ENCODE data around the gene AK8. TPM values are rescaled to one million over a fixed set of nuclear protein-coding genes. Genes with fewer than 3 reads are reported as not detected.

Gene AK8
- total and polyA plus RNA-seq, 9 of the 15 experiments (the other 6 are each of a cell fraction or from before 2014, with no cell fraction given): 0.06 to 0.37 TPM; not detected in 7

GRCh38 chr9:132837501-132838286, 40.4 kb downstream of the AK8 start:
- DNase-seq (ENCODE audit: extremely low read depth in 1 of 4, low spot score in 3 of 4) (no peak), FAIRE-seq (no peak), ATAC-seq (no peak)
- intact Hi-C loops (cut with micrococcal nuclease) (loop anchor here (2.0 kb wide), 1 partner anchor 45 kb away; no protein-coding TSS in a partner anchor), in situ Hi-C loops (cut with MboI) (no loop called here)
- Histone ChIP-seq H2AFZ (ENCODE audit: low read depth, low read length) (no peak overlapping the region), H3K4me1 (replicated peaks in 1 of 2; ENCODE audit: control insufficient read depth in 2 of 2, insufficient read depth in 2 of 2, low read length in 2 of 2) (no peaks in the 10 kb centered on the region; a peak in 1 of 5 replicates), H3K9ac (ENCODE audit: insufficient read depth in 1 of 2, low read depth in 2 of 2, low read length in 2 of 2) (no peak overlapping the region), H3K4me2 (ENCODE audit: insufficient read depth, low read length) (no peak overlapping the region), H3K79me2 (ENCODE audit: control insufficient read depth, insufficient read depth, low read length) (no peaks in the 10 kb centered on the region), H3K9me1 (ENCODE audit: control insufficient read depth, insufficient read depth, low read length) (no peaks in the 10 kb centered on the region), H4K20me1 (replicated peaks; ENCODE audit: control insufficient read depth, insufficient read depth, low read length) (0 out of 2 replicates have a peak, but pooled peaks cover 6% of the 10 kb centered on the region), H3K36me3 (ENCODE audit: control insufficient read depth, insufficient read depth, low read length) (no peaks in the 10 kb centered on the region), H3K9me3 (replicated peaks; ENCODE audit: control insufficient read depth, insufficient read depth, low read depth, low read length) (no peaks in the 10 kb centered on the region), H3K27me3 (ENCODE audit: control insufficient read depth in 2 of 2, insufficient read depth in 2 of 2, low read length in 2 of 2) (peaks cover 52 to 68% of the 10 kb centered on the region in 2 experiments), H3K4me3 (no peak overlapping the region), H3K27ac (ENCODE audit: extremely low read depth, low read depth, low read length) (no peak overlapping the region)
- ChIA-PET CTCF (ENCODE audit: low intra/inter-chr PET ratio) (interaction anchor here (0.6 kb wide), 1 partner anchor 408 kb away, joined by 7 read pairs; no protein-coding TSS in a partner anchor), POLR2A (interaction anchor here (0.6 to 1.7 kb wide), 3 partner anchors 9 to 26 kb away, joined by 3 to 8 read pairs (median 4); no protein-coding TSS in a partner anchor)
- TF ChIP-seq CCAR2 (IDR thresholded peaks at IDR 0.05; ENCODE audit: low read depth, low read length) (no peak), ZNF140 (CRISPR knock-in tag; IDR thresholded peaks at IDR 0.05) (no peak), NFYB (IDR thresholded peaks at IDR 0.05; ENCODE audit: extremely low read depth, insufficient read length) (no peak), ZEB2 (IDR thresholded peaks at IDR 0.05) (no peak), SMAD3 (CRISPR knock-in tag; conservative IDR thresholded peaks at IDR 0.05) (no peak), ZNF347 (CRISPR knock-in tag; IDR thresholded peaks at IDR 0.05; ENCODE audit: low read depth) (no peak)
- no TSS peak for BruUV-seq (replicated peaks)
- 2% methylated on average over 16 of the region's 16 CpGs for WGBS (ENCODE audit: insufficient coverage, low coverage, missing lambda C conversion rate)

All from K562 (cell line).